DMS53 treated with DMSO at 0.1 percent for 48 hours (cell line): ENCODE results near the gene ANKRD22.

Experiments
- DNase-seq: peaks from one replicate; lab custom pipeline; 2025; ENCODE audit not compliant: unreplicated experiment; lab: John Stamatoyannopoulos, UW

Gene ANKRD22

GRCh38 chr10:88879534-88880281 is 28.1 kb upstream of the ANKRD22 start, which contains the start of gene STAMBPL1:
Gene STAMBPL1, plus strand, starts transcription at chr10:88880245. Its CDS starts 21,464 bp downstream, at chr10:88901709.
- DNase-seq = peak; percentile 64

GRCh38 chr10:88877298-88877697 is 25.7 kb upstream of the ANKRD22 start:
- DNase-seq = no peak

- no peak for DNase-seq
Measured at GRCh38 chr10:88875081-88875480, 23.4 kb upstream of the ANKRD22 start.

GRCh38 chr10:88874281-88874680 is 22.6 kb upstream of the ANKRD22 start:
- DNase-seq = no peak

GRCh38 chr10:88873757-88874156 is 22.1 kb upstream of the ANKRD22 start:
- no peak for DNase-seq

- DNase-seq = no peak
Measured at GRCh38 chr10:88870089-88870488, 18.4 kb upstream of the ANKRD22 start.

- DNase-seq = no peak
Measured at GRCh38 chr10:88866454-88866853, 14.8 kb upstream of the ANKRD22 start.

- no peak for DNase-seq
Measured at GRCh38 chr10:88865281-88865876, 13.7 kb upstream of the ANKRD22 start.

- DNase-seq = no peak
Measured at GRCh38 chr10:88861036-88861435, 9.4 kb upstream of the ANKRD22 start.

- no peak for DNase-seq
Measured at GRCh38 chr10:88858491-88858890, 6.8 kb upstream of the ANKRD22 start.

GRCh38 chr10:88857831-88858230 is 6.2 kb upstream of the ANKRD22 start:
- DNase-seq = no peak

- DNase-seq = no peak
Measured at GRCh38 chr10:88854684-88855083, 3.0 kb upstream of the ANKRD22 start.

- DNase-seq = no peak
Measured at GRCh38 chr10:88853155-88853881, 1.7 kb upstream of the ANKRD22 start.

GRCh38 chr10:88852327-88852726 is 683 bp upstream of the ANKRD22 start:
- no peak for DNase-seq

GRCh38 chr10:88850712-88851111 is 932 bp downstream of the ANKRD22 start:
- DNase-seq = no peak

GRCh38 chr10:88849234-88849633 is 2.4 kb downstream of the ANKRD22 start:
- DNase-seq = no peak

GRCh38 chr10:88848499-88848898 is 3.1 kb downstream of the ANKRD22 start:
- peak; percentile 22 for DNase-seq

- DNase-seq = no peak
Measured at GRCh38 chr10:88843171-88843570, 8.5 kb downstream of the ANKRD22 start.

GRCh38 chr10:88841316-88842111 is 10.1 kb downstream of the ANKRD22 start:
- no peak for DNase-seq

GRCh38 chr10:88840881-88841280 is 10.8 kb downstream of the ANKRD22 start:
- no peak for DNase-seq

GRCh38 chr10:88840104-88840503 is 11.5 kb downstream of the ANKRD22 start:
- no peak for DNase-seq
